Spleen (tissue), 7 donors: ENCODE results near the gene SCUBE2.

Experiments used
- CTCF ChIP-seq, 11 experiments: fragments of 200-600 bp in 7 of 11; fragments of 450-650 bp in 4 of 11; sonication (generic) in 4 of 11; IDR thresholded peaks in 8 of 11; conservative IDR thresholded peaks in 3 of 11; 1 replicate in 7 of 11; 2 replicates in 4 of 11; pipeline versions ENCODE4 v1.4.0 to v1.8.0; 2016 to 2021; ENCODE audit warnings: antibody characterized with exemption in 11 of 11, inconsistent platforms in 4 of 11, mild to moderate bottlenecking in 1 of 11
- POLR2A ChIP-seq, 3 donors: fragments of 450-650 bp; IDR thresholded peaks; one replicate each; pipeline ENCODE4 v1.5.1; 2017; ENCODE audit warnings: antibody characterized with exemption in 3 of 3, mild to moderate bottlenecking in 1 of 3
- POLR2AphosphoS5 ChIP-seq, 3 donors: sonication (generic); formaldehyde crosslinking; IDR thresholded peaks; one replicate each; pipeline ENCODE4 v1.5.1; 2017; ENCODE audit warnings: antibody characterized with exemption in 3 of 3
- donor health status: DM: no; HTN: no; CAD: no; lungs with moderate emphysema.
- donor health status: DM: no; HTN: no; CAD: no.
- donor health status: DM: no; HTN: no; CAD: no.

GRCh38 chr11:9047964-9048523, 43.4 kb downstream of the SCUBE2 start:
- TF ChIP-seq CTCF (IDR thresholded peaks at IDR 0.05 in 8 of 11, conservative IDR thresholded peaks at IDR 0.05 in 3 of 11) (no peak), POLR2A (IDR thresholded peaks at IDR 0.05) (no peak), POLR2AphosphoS5 (IDR thresholded peaks at IDR 0.05) (no peak)
